ENCODE results near the gene RALGPS1. TPM values are rescaled to one million over a fixed set of nuclear protein-coding genes. Genes with fewer than 3 reads are reported as not detected.
A peak's percentile ranks its signal among the peaks of the same experiment; 100 is the strongest.

Gene RALGPS1
- polyA plus RNA-seq, 2 of the 4 experiments (the other 2 are of a cell fraction), result 5.0 to 7.9 TPM

DNA sequence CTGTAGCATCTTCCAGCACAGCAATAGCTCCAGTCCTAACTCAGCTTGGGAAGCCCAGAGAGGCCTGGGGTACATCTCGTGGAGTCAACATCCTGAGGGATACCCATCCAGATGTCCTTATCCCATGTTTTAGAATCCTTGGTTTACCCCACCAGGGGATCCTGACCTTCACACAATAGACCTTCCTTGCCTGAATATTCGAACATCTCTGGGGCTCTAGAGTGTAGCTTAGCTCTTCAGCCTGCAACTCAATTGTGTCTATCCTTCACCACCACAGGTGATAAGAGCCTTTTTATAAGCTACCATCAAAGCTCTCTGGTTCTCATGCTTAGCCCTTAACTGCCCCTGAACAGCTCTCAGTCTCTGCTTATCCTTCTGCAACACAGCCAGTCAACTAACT lies 7.5 kb upstream of the RALGPS1 start:
- no peak overlapping the region for H3K4me3 ChIP-seq
- no peaks in the 10 kb centered on the region for H3K4me1 ChIP-seq
- TF ChIP-seq ZC3H11A (IDR thresholded peaks at IDR 0.05), result no peak
- no peak for TF ChIP-seq RAD21 (conservative IDR thresholded peaks at IDR 0.05 in 1 of 2, IDR thresholded peaks at IDR 0.05 in 1 of 2)
- no peak overlapping the region for H3K4me2 ChIP-seq
- ATAC-seq (no peak; a peak in 1 of 6 replicates), FAIRE-seq (no peak), DNase-seq (ENCODE audit: low read depth in 1 of 2, low spot score in 1 of 2) (no peak)
- ChIA-PET POLR2A (no interaction called here), CTCF (interaction anchor here (0.6 to 1.4 kb wide), 3 partner anchors 33 to 98 kb away, joined by 3 to 4 read pairs (median 3); no protein-coding TSS in a partner anchor)
- WGBS (ENCODE audit: missing lambda C conversion rate), result 3% methylated on average over 2 of the region's 2 CpGs
- no peaks in the 10 kb centered on the region; the same call in 2 of the 3 replicates for H3K9me3 ChIP-seq
- H3K27ac ChIP-seq, result no peak overlapping the region

DNA sequence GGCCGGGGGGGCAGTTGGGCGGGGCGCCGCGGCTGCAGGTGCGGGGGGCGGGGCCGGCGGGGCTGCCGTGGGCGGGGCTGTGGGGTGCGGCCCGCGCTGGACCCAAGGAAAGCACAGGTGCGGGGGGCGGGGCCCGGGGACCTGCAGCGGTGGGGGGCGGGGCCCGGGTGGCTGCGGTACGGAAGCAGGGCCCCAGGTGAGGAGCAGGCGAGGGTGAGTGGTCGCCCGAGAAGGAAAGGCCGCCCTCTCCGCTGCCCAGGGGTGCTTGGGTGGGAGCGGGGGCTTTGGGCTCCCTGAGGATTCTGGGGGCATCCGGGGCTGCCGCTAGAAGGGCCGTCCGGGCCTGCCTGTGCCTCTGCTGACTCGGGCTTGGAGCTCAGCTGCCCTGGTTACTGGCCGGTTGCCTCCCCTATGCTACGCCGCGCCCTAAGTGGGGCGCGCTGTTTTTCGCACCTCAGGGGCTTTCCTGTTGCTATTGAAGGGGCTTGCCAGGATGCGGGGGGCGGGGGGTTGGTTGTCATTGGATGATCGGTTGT lies 767 bp downstream of the RALGPS1 start:
- Histone ChIP-seq H3K9me3 (no peaks in the 10 kb centered on the region; the same call in 2 of the 3 replicates), H3K27ac (peak overlapping the region; percentile 68 to 95; a peak in 4 of 6 replicates), H3K4me1 (peaks cover 7% of the 10 kb centered on the region; the same call in 2 of the 3 replicates), H3K4me3 (peak overlapping the region; percentile 52), H3K4me2 (peak overlapping the region; percentile 78)
- ATAC-seq (peak in 1 of 2 experiments; percentile 6; a peak in 1 of 6 replicates), DNase-seq (ENCODE audit: low read depth in 1 of 2, low spot score in 1 of 2) (peak in 1 of 2 experiments; percentile 33), FAIRE-seq (no peak)
- WGBS (ENCODE audit: missing lambda C conversion rate), result 56% methylated on average over 21 of the region's 43 CpGs
- POLR2A ChIA-PET, result interaction anchor here (0.6 to 1.4 kb wide), 4 partner anchors 12 to 481 kb away, joined by 3 to 5 read pairs (median 4); partner anchors contain the start of gene SLC2A8
- no peak for TF ChIP-seq HES2 (IDR thresholded peaks at IDR 0.05)
- no peak for TF ChIP-seq POLR2A (IDR thresholded peaks at IDR 0.05; ENCODE audit: low read length)
- TF ChIP-seq CBX2 (IDR thresholded peaks at IDR 0.05; ENCODE audit: borderline replicate concordance, low read depth), result no peak
- no peak for TF ChIP-seq PBX3 (IDR thresholded peaks at IDR 0.05)
- no peak for TF ChIP-seq ESRRA (IDR thresholded peaks at IDR 0.05; ENCODE audit: borderline replicate concordance, low read length)
- TF ChIP-seq, protein P1, sequence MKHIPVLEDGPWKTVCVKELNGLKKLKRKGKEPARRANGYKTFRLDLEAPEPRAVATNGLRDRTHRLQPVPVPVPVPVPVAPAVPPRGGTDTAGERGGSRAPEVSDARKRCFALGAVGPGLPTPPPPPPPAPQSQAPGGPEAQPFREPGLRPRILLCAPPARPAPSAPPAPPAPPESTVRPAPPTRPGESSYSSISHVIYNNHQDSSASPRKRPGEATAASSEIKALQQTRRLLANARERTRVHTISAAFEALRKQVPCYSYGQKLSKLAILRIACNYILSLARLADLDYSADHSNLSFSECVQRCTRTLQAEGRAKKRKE (CRISPR knock-in tag; IDR thresholded peaks at IDR 0.05; ENCODE audit: low read depth), result no peak
- TF ChIP-seq HOXA7 (CRISPR knock-in tag; IDR thresholded peaks at IDR 0.05), result no peak
- TF ChIP-seq NPAS2 (CRISPR knock-in tag; IDR thresholded peaks at IDR 0.05; ENCODE audit: borderline replicate concordance), result no peak
- TF ChIP-seq JUN (IDR thresholded peaks at IDR 0.05), result no peak
- no peak for TF ChIP-seq GATA3 (IDR thresholded peaks at IDR 0.05; ENCODE audit: borderline replicate concordance)
- TF ChIP-seq, protein P2, sequence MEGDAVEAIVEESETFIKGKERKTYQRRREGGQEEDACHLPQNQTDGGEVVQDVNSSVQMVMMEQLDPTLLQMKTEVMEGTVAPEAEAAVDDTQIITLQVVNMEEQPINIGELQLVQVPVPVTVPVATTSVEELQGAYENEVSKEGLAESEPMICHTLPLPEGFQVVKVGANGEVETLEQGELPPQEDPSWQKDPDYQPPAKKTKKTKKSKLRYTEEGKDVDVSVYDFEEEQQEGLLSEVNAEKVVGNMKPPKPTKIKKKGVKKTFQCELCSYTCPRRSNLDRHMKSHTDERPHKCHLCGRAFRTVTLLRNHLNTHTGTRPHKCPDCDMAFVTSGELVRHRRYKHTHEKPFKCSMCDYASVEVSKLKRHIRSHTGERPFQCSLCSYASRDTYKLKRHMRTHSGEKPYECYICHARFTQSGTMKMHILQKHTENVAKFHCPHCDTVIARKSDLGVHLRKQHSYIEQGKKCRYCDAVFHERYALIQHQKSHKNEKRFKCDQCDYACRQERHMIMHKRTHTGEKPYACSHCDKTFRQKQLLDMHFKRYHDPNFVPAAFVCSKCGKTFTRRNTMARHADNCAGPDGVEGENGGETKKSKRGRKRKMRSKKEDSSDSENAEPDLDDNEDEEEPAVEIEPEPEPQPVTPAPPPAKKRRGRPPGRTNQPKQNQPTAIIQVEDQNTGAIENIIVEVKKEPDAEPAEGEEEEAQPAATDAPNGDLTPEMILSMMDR (IDR thresholded peaks at IDR 0.05), result no peak
- no peak for TF ChIP-seq TFCP2L1 (CRISPR knock-in tag; IDR thresholded peaks at IDR 0.05)
- no peak for TF ChIP-seq MAZ (IDR thresholded peaks at IDR 0.05; ENCODE audit: borderline replicate concordance, low read depth, low read length)
- no peak for TF ChIP-seq ZC3H11A (IDR thresholded peaks at IDR 0.05)
- no peak for TF ChIP-seq BHLHE40 (IDR thresholded peaks at IDR 0.05; ENCODE audit: low read depth, low read length)
- TF ChIP-seq CEBPB (IDR thresholded peaks at IDR 0.05), result no peak
- TF ChIP-seq RNF2 (IDR thresholded peaks at IDR 0.05; ENCODE audit: borderline replicate concordance, low read depth), result no peak
- TF ChIP-seq FOXS1 (CRISPR knock-in tag; IDR thresholded peaks at IDR 0.05), result no peak
- TF ChIP-seq, protein P3, sequence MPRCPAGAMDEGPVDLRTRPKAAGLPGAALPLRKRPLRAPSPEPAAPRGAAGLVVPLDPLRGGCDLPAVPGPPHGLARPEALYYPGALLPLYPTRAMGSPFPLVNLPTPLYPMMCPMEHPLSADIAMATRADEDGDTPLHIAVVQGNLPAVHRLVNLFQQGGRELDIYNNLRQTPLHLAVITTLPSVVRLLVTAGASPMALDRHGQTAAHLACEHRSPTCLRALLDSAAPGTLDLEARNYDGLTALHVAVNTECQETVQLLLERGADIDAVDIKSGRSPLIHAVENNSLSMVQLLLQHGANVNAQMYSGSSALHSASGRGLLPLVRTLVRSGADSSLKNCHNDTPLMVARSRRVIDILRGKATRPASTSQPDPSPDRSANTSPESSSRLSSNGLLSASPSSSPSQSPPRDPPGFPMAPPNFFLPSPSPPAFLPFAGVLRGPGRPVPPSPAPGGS (IDR thresholded peaks at IDR 0.05), result no peak
- CTCF ChIA-PET, result interaction anchor here (2.4 kb wide), 1 partner anchor 12 kb away, joined by 10 read pairs; no protein-coding TSS in a partner anchor

Data from A549 (cell line).